Panc1 (cell line): ENCODE measurements around the gene TRPM1.

ENCODE experiments used
- CTCF ChIP-seq: fragments of 450-650 bp; IDR thresholded peaks from 2 replicates; pipeline ENCODE4 v1.5.1; 2017; ENCODE audit warnings: mild to moderate bottlenecking
- POLR2AphosphoS5 ChIP-seq: IDR thresholded peaks from 2 replicates; pipeline ENCODE4 v1.6.1; 2012; ENCODE audit warnings: mild to moderate bottlenecking, low read depth, low read length, moderate library complexity
- SIN3A ChIP-seq: IDR thresholded peaks from 2 replicates; pipeline ENCODE4 v1.6.1; 2012; ENCODE audit warnings: low read depth, mild to moderate bottlenecking, low read length, moderate library complexity, borderline replicate concordance; ENCODE audit not compliant: insufficient read depth

- TF ChIP-seq CTCF (no peak), SIN3A (no peak), POLR2AphosphoS5 (no peak)
These were observed 12.7 kb downstream of the TRPM1 start for GRCh38 chr15:31088672-31089367.
